GM12801 (cell line): ENCODE results near the gene CST11.

Experiments
- CTCF ChIP-seq: IDR thresholded peaks from one replicate; pipeline ENCODE4 v1.5.1; 2011; ENCODE audit warnings: control low read depth; ENCODE audit not compliant: insufficient read length; ENCODE audit errors: extremely low read depth

The CST11 gene

DNA sequence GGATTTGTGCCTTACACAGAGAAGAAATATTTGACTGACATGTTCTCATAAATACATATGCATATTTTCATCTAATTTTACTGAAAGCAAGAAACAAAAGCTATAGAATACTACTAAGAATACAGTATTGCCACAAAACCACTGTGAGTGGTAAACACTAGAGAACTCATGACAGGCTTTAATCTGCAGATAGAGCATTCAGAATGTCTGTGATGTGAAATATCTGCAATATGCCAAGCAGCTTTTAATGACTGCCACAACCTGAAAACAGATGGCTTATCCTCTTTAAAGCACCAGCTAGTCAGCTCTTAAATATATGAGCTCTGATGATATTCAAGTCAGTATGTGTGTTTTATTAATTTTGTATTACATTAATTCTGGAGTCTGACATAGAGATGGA is 34.8 kb downstream of the CST11 start:
- no peak for TF ChIP-seq CTCF

DNA sequence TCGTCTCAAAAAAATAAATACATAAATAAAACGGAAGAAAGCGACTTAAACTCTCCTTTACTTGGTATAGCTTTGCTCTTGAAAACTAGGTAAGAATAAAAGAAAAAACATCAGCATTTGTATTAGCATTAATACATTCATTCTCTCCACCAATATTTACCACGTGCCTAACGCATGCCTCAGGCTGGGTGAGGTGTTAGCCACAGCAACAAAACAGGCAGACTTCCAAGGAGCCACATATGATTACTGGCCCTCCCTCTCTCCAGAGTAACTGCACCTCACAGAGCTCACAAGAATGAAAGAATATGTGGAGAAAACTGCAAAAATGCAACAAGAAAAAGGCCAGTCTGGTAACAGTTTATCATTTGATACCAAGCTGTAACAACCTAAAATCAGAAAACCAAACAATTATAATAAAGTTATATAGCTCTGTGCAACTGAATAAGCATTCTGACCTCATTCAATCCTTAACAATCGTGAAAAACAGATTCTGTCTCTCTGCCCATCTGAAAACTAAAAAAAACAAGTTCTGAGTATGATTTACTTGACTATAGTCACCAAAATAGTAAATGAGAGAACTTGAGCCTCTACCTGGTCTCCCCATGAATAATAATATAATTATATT is 36.6 kb downstream of the CST11 start:
- TF ChIP-seq CTCF: no peak

GRCh38 chr20:23415555-23415954 is 37.1 kb downstream of the CST11 start:
- TF ChIP-seq CTCF: no peak

DNA sequence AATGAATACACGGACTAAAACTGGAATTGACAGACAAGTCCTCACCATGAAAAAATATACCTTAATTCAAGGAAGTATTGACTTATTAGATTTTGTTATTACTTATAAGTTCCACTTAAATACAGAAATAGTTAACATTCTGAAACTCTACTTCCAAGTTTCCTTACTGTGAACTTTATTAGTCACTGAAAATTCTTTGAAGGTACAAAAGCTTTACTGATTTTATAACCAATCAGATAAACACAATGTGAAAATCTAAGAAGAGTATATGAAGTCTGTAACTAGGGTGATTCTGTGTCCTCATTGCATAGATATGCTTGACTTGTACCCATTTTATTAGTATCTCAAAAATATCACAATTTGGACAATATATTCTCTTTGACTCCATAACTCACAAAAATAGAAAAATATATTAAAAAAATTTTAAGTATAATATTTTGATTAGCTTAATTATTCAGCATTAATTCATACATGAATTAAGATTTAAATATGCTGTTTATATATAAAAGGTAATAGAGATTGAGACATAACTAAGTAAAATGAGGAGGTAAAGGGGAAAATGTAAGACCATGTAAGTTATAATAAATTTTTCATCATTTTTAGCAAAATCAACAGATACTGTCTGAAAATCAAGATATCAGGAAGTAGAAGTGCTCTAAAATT is 38.0 kb downstream of the CST11 start:
- no peak for TF ChIP-seq CTCF

DNA sequence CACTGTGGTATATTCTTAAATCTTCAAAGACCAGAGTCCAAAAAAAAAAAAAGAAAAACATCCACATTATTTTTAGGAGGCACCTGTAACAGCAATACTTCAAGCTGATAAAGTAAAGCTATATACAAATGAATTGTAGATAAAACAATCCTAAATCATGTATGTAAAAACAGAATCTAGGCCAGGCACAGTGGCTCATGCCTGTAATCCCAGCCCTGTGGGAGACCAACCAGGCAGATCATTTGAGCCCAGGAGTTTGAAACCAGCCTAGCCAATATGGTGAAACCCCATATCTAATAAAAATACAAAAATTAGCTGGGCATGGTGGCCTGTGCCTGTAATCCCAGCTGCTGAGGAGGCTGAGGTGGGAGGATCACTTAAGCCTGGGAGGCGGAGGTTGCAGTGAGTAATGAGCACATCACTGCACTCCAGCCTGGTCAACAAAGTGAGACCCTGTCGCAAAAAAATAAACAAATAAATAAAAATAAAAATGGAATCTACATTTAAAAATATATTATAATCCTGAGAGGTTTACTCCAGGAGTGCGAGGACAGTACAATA is 38.7 kb downstream of the CST11 start:
- no peak for TF ChIP-seq CTCF

- TF ChIP-seq CTCF: no peak
These were observed 40.6 kb downstream of the CST11 start for GRCh38 chr20:23412026-23412425.

- TF ChIP-seq CTCF: no peak
These were observed 41.6 kb downstream of the CST11 start for GRCh38 chr20:23410916-23411695.
